T-cell (primary cell): ENCODE data around the gene PLCB1. TPM values are rescaled to one million over a fixed set of nuclear protein-coding genes. Genes with fewer than 3 reads are reported as not detected.

Experiments
- ATAC-seq, 4 experiments: fragments of 200-7000 bp in 3 of 4; fragments of 150-1000 bp in 1 of 4; cut with Tn5 transposase; replicated peaks in 1 of 4; 1 replicate in 3 of 4; 2 replicates in 1 of 4; pipeline ENCODE4 v1.10.0; 2021; ENCODE audit warnings: moderate library complexity in 3 of 4, mild to moderate bottlenecking in 2 of 4, moderate number of reproducible peaks in 1 of 4
- CTCF ChIA-PET, 2 donors: fragments of 300-600 bp; sonication (Branson Sonifier 250); formaldehyde crosslinking; loops; one replicate each; lab custom pipeline; 2022; ENCODE audit warnings: antibody characterized with exemption in 2 of 2; lab: Charles Lee
- POLR2A ChIA-PET, 2 donors: fragments of 300-600 bp; sonication (Branson Sonifier 250); formaldehyde crosslinking; loops; one replicate each; lab custom pipeline; 2022; ENCODE audit warnings: antibody characterized with exemption in 2 of 2; lab: Charles Lee
- DNase-seq, 35 experiments: peaks; one replicate each; pipeline versions ENCODE4 v3.0.0 to v3.0.0-alpha.2; 2013 to 2023
- H3K27ac ChIP-seq: one replicate; pipeline ENCODE4 v1.5.1; 2013; ENCODE audit warnings: low read length
- H3K27me3 ChIP-seq, 2 experiments: replicated peaks in 1 of 2; 1 replicate in 1 of 2; 2 replicates in 1 of 2; pipeline versions ENCODE4 v1.6.1 to v1.7.0; 2013; ENCODE audit warnings: low read length in 1 of 2, mixed read lengths in 1 of 2; ENCODE audit not compliant: control insufficient read depth in 2 of 2, insufficient read depth in 2 of 2; ENCODE audit errors: extremely low read depth in 1 of 2
- H3K36me3 ChIP-seq, 2 donors: 1 replicate in 1 of 2; 2 replicates in 1 of 2; pipeline versions ENCODE4 v1.6.1 to v1.7.0; 2013; ENCODE audit warnings: low read length in 1 of 2; ENCODE audit not compliant: control insufficient read depth in 2 of 2, insufficient read depth in 1 of 2; ENCODE audit errors: extremely low read depth in 1 of 2
- H3K4me1 ChIP-seq, 2 experiments: 1 replicate in 1 of 2; 2 replicates in 1 of 2; pipeline versions ENCODE4 v1.6.1 to v1.7.0; 2013; ENCODE audit warnings: low read length in 2 of 2, mixed read lengths in 1 of 2; ENCODE audit not compliant: insufficient read depth in 2 of 2, control insufficient read depth in 1 of 2; ENCODE audit errors: extremely low read depth in 1 of 2
- H3K4me3 ChIP-seq, 2 donors: 1 replicate in 1 of 2; 2 replicates in 1 of 2; pipeline versions ENCODE4 v1.5.1 to v1.7.0; 2013; ENCODE audit warnings: mild to moderate bottlenecking in 2 of 2, low read length in 1 of 2, moderate library complexity in 1 of 2; ENCODE audit not compliant: control insufficient read depth in 1 of 2; ENCODE audit errors: extremely low read depth in 1 of 2
- H3K9me3 ChIP-seq: 2 replicates; pipeline ENCODE4 v1.7.0; 2013
- H3K27ac Mint-ChIP-seq, 2 donors: one replicate each; pipeline ENCODE4 v1.8.0; 2020 to 2021; ENCODE audit warnings: mild to moderate bottlenecking in 2 of 2, mixed read lengths in 2 of 2
- H3K27me3 Mint-ChIP-seq, 2 donors: one replicate each; pipeline ENCODE4 v1.8.0; 2021 to 2022; ENCODE audit warnings: mixed read lengths in 2 of 2
- H3K36me3 Mint-ChIP-seq: one replicate; pipeline ENCODE4 v1.8.0; 2021; ENCODE audit warnings: mixed read lengths
- H3K4me1 Mint-ChIP-seq, 3 donors: one replicate each; pipeline ENCODE4 v1.8.0; 2020 to 2022; ENCODE audit warnings: mixed read lengths in 3 of 3, mild to moderate bottlenecking in 1 of 3
- H3K4me3 Mint-ChIP-seq, 3 donors: one replicate each; pipeline ENCODE4 v1.8.0; 2020 to 2022; ENCODE audit warnings: mild to moderate bottlenecking in 3 of 3, mixed read lengths in 3 of 3, moderate library complexity in 3 of 3
- H3K9me3 Mint-ChIP-seq, 3 donors: one replicate each; pipeline ENCODE4 v1.8.0; 2020 to 2022; ENCODE audit warnings: mixed read lengths in 3 of 3
- WGBS: methylation state at CpG from one replicate; pipeline ENCODE4 v1.1.5; 2013; ENCODE audit warnings: missing lambda C conversion rate; ENCODE audit not compliant: insufficient coverage; 5-methylcytosine and 5-hydroxymethylcytosine counted together
- total RNA-seq, 35 experiments: library from RNA in 6 of 35; stranded (reverse) in 6 of 35; fragments of 120-200 nt in 1 of 35; gene quantifications; one replicate each; pipeline versions ENCODE4 v1.2.1 to v1.2.4 and lab custom pipeline; 2013 to 2026

The PLCB1 gene
- total RNA-seq, 5 donors from 2014 or later (not counting 1 experiment from before 2014, with no cell fraction given), result 3.3 to 15.1 (median 7.4) TPM

DNA sequence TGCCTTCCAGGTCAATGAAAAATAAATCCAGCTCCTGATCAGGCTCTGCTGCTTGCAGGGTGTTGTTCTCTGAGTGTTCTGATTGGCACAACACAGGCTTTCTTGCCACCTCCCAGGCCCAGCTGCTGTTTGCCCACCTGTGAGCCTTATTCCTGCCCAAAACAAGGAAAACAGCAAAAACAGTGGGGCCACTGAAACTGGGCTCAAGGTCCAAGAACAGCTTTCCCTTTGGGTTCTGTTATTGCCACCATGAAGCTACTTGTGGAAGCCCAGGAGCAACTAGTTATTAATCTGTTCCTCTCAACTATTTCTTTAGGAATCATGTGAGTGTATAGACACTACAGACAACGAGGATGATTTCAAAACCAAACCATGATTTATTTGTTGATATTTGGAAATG, 159.1 kb downstream of the PLCB1 start:
- Mint-ChIP-seq H3K4me1 (peaks cover 0 to 3% (median 0%) of the 10 kb centered on the region in 3 donors), H3K36me3 (no peaks in the 10 kb centered on the region), H3K4me3 (no peak overlapping the region), H3K9me3 (no peaks in the 10 kb centered on the region), H3K27ac (no peak overlapping the region), H3K27me3 (no peaks in the 10 kb centered on the region)
- H3K36me3 ChIP-seq, result no peaks in the 10 kb centered on the region
- no CpG with 5 or more reads among the region's 1 CpG for WGBS
- ChIA-PET CTCF (interaction anchor here (0.6 to 0.8 kb wide), 4 partner anchors 13 to 156 kb away, joined by 3 to 4 read pairs (median 4); no protein-coding TSS in a partner anchor), POLR2A (no interaction called here)
- no peak for ATAC-seq
- no peak overlapping the region for H3K27ac ChIP-seq
- no peak for DNase-seq
- no peaks in the 10 kb centered on the region for H3K27me3 ChIP-seq
- no peak overlapping the region for H3K4me3 ChIP-seq
- no peaks in the 10 kb centered on the region for H3K9me3 ChIP-seq
- H3K4me1 ChIP-seq, result no peaks in the 10 kb centered on the region

DNA sequence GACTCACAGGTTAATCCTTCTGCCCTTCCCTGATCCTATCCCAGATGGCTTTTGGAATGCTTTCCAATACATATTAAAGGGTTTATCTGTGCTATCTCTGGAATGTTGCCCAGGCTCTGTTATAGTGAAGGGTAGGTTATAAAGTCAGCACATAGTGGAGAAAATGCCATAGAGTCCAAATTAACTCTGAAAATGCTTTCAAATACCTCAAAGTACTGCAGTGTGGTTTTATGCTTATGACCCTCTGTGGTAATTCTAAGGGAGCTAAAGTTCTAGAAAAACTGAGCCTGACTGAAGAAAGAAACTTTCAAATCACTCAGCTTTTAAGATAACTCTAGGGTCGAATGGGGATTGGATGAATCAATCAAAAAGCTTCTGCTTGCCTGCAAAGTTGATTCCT, 159.8 kb downstream of the PLCB1 start:
- Mint-ChIP-seq H3K36me3 (no peaks in the 10 kb centered on the region), H3K9me3 (no peaks in the 10 kb centered on the region), H3K27me3 (peaks cover 0 to 2% of the 10 kb centered on the region in 2 donors), H3K27ac (no peak overlapping the region), H3K4me1 (peaks cover 0 to 3% (median 0%) of the 10 kb centered on the region in 3 donors), H3K4me3 (no peak overlapping the region)
- no peak overlapping the region for H3K27ac ChIP-seq
- no peaks in the 10 kb centered on the region for H3K36me3 ChIP-seq
- no peaks in the 10 kb centered on the region for H3K9me3 ChIP-seq
- H3K27me3 ChIP-seq, result no peaks in the 10 kb centered on the region
- H3K4me3 ChIP-seq, result no peak overlapping the region
- POLR2A ChIA-PET, result no interaction called here
- no CpG with 5 or more reads among the region's 1 CpG for WGBS
- no peak for DNase-seq
- ATAC-seq, result no peak
- no peaks in the 10 kb centered on the region for H3K4me1 ChIP-seq
- CTCF ChIA-PET, result interaction anchor here in 1 of 2 donors (0.6 kb wide), 1 partner anchor 248 kb away, joined by 5 read pairs; no protein-coding TSS in a partner anchor

DNA sequence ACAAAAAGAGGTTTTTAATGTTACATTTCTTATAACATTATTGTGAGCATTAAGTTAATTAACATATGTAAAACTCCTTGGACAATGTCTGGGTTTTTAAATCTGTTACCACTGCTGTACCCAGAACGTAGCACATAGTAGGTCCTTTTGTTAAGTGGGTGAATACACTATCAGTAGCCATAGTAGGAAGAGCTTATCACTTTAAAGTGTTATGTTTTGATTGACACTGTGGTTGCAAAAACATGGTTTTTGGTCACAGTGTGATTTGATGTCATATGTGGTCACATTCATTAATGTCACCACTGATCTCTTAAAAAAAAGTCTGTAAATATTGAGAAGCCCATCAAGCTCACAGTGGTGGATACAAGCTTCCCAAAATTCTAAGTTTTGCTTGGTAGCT, 160.7 kb downstream of the PLCB1 start:
- 67% methylated on average over 1 of the region's 1 CpG for WGBS
- no peaks in the 10 kb centered on the region for H3K9me3 ChIP-seq
- ChIA-PET CTCF (no interaction called here), POLR2A (interaction anchor here in 1 of 2 donors (0.7 kb wide), 1 partner anchor 145 kb away, joined by 4 read pairs; no protein-coding TSS in a partner anchor)
- ATAC-seq (no peak), DNase-seq (peak in 1 of 35 experiments; percentile 25)
- no peaks in the 10 kb centered on the region for H3K36me3 ChIP-seq
- Mint-ChIP-seq H3K27ac (no peak overlapping the region), H3K4me1 (peaks cover 0 to 3% (median 0%) of the 10 kb centered on the region in 3 donors), H3K36me3 (no peaks in the 10 kb centered on the region), H3K27me3 (peaks cover 0 to 2% of the 10 kb centered on the region in 2 donors), H3K4me3 (no peak overlapping the region), H3K9me3 (no peaks in the 10 kb centered on the region)
- no peak overlapping the region for H3K27ac ChIP-seq
- no peaks in the 10 kb centered on the region for H3K4me1 ChIP-seq
- H3K27me3 ChIP-seq, result no peaks in the 10 kb centered on the region
- no peak overlapping the region for H3K4me3 ChIP-seq

DNA sequence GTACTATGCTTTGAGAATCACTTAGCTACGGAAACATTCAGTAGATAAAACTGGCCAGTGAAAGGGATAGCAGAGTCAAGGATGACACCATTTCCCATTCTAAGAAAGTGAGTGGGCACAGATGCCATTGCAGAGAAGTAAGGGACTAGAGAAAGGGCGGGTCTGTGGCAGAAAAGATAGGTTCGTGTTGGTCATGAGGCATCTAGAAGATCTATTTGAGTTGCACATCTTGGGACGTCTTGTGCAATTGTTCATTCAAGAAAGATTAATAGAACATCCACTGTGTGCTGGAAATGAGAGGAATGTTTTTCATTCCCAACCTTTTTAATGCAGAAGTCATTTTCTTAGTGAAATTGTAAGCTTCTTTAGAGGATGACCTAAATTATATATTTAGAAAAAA, 161.7 kb downstream of the PLCB1 start:
- H3K4me1 ChIP-seq, result no peaks in the 10 kb centered on the region
- H3K4me3 Mint-ChIP-seq, result no peak overlapping the region
- H3K27ac Mint-ChIP-seq, result no peak overlapping the region
- ChIA-PET CTCF (no interaction called here), POLR2A (no interaction called here)
- H3K27me3 Mint-ChIP-seq, result peaks cover 0 to 2% of the 10 kb centered on the region in 2 donors
- peaks cover 0 to 3% (median 0%) of the 10 kb centered on the region in 3 donors for H3K4me1 Mint-ChIP-seq
- H3K9me3 ChIP-seq, result no peaks in the 10 kb centered on the region
- ATAC-seq, result no peak
- H3K9me3 Mint-ChIP-seq, result no peaks in the 10 kb centered on the region
- no peak for DNase-seq
- H3K27me3 ChIP-seq, result no peaks in the 10 kb centered on the region
- no peaks in the 10 kb centered on the region for H3K36me3 Mint-ChIP-seq
- H3K36me3 ChIP-seq, result no peaks in the 10 kb centered on the region
- H3K27ac ChIP-seq, result no peak overlapping the region
- H3K4me3 ChIP-seq, result no peak overlapping the region
- 83% methylated on average over 1 of the region's 4 CpGs for WGBS

DNA sequence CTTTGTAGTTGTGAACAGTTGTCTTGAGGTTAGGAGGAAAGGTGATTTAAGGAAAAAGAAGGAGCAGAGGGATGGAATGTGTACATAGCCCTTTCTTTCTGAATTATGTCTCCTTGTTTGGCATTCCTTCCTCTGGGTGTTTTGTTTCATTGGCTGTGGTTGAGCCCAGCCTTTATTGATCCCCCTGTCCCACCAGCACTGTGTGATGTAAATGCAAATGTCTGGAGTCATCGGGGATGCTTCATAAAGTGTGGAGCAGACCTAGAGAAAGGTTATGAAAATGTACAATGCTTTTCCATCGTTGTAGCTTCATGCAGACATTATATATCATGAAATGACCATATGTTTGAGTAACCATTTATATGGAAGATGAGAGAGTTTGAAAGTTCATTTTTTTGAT, 164.5 kb downstream of the PLCB1 start:
- POLR2A ChIA-PET, result no interaction called here
- Mint-ChIP-seq H3K27me3 (peaks cover 0 to 2% of the 10 kb centered on the region in 2 donors), H3K4me1 (peaks cover 0 to 3% (median 0%) of the 10 kb centered on the region in 3 donors), H3K36me3 (no peaks in the 10 kb centered on the region), H3K4me3 (no peak overlapping the region), H3K9me3 (no peaks in the 10 kb centered on the region), H3K27ac (no peak overlapping the region)
- H3K27ac ChIP-seq, result no peak overlapping the region
- CTCF ChIA-PET, result no interaction called here
- H3K27me3 ChIP-seq, result no peaks in the 10 kb centered on the region
- WGBS, result no CpG with 5 or more reads among the region's 2 CpGs
- H3K36me3 ChIP-seq, result no peaks in the 10 kb centered on the region
- DNase-seq (no peak), ATAC-seq (no peak)
- H3K4me1 ChIP-seq, result no peaks in the 10 kb centered on the region
- H3K9me3 ChIP-seq, result no peaks in the 10 kb centered on the region
- no peak overlapping the region for H3K4me3 ChIP-seq

DNA sequence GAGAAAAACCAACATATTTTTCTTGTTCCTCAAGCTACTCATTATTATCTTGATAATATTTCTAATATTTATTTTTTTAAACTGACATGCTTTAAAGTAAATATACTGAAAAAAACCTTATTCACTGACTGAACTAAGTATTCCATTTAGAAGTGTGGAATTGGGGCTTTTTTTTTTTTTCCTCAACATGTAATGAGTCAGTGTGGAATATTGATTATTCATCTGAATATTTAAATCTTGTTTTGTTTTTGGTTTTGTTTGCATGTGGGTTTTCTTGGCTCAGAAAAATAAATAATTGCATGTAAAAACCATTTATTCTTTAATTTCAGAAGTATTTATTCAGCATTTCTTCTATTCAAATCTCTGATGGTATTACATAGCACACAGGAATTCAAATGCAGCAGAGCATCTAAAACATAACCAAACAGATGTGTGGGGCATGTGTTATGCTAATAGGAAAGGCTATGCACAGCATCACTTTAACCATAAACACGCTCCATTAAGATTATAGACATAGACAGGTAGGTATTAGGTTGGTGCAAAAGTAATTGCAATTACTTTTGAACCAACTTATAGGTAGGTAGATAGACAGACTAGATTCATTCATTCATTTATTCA, 166.5 kb downstream of the PLCB1 start:
- ChIA-PET POLR2A (interaction anchor here in 1 of 2 donors (0.6 to 0.7 kb wide), 2 partner anchors 13 to 1554 kb away, joined by 3 to 4 read pairs; no protein-coding TSS in a partner anchor), CTCF (no interaction called here)
- Histone ChIP-seq H3K4me3 (no peak overlapping the region), H3K27ac (no peak overlapping the region), H3K4me1 (no peaks in the 10 kb centered on the region), H3K36me3 (no peaks in the 10 kb centered on the region), H3K27me3 (no peaks in the 10 kb centered on the region), H3K9me3 (no peaks in the 10 kb centered on the region)
- Mint-ChIP-seq H3K4me3 (no peak overlapping the region), H3K4me1 (no peaks in the 10 kb centered on the region), H3K9me3 (no peaks in the 10 kb centered on the region), H3K27ac (no peak overlapping the region), H3K27me3 (peaks cover 0 to 2% of the 10 kb centered on the region in 2 donors), H3K36me3 (no peaks in the 10 kb centered on the region)
- no peak for DNase-seq
- no peak for ATAC-seq
- no CpG with 5 or more reads among the region's 1 CpG for WGBS
